ENCODE data around the gene RAB44. TPM values are rescaled to one million over a fixed set of nuclear protein-coding genes. Genes with fewer than 3 reads are reported as not detected.

Gene RAB44
- total RNA-seq, 2 donors from 2014 or later = 0.33 to 0.42 TPM

- intact Hi-C loops (cut with DNase I) = loop anchor here in 1 of 2 donors (10.0 kb wide), 1 partner anchor 112 kb away; no protein-coding TSS in a partner anchor
- no peak for DNase-seq (ENCODE audit: low spot score)
Measured at GRCh38 chr6:36737043-36737785, 39.6 kb downstream of the RAB44 start.

DNA sequence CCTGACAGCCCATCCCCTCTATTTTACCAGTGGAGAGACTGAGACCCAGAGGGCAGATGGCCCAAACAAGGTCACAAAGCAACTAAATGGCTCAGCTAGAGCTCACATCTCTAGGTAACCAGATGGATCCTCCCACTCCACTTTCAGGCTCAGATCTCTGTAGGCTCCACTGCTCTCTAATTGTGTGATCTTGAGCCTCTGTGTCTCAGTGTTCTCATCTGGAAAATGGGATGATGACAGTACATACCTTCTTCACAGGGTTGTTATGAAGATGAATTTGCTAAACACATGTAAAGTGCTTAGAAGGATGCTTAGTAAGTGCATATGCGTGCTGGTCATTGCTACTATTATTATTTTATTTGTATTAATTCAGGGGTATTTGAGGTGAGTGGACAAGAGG is 40.5 kb downstream of the RAB44 start:
- no peak for DNase-seq (ENCODE audit: low spot score)
- intact Hi-C loops (cut with DNase I) = loop anchor here in 1 of 2 donors (10.0 kb wide), 1 partner anchor 113 kb away; no protein-coding TSS in a partner anchor

GRCh38 chr6:36739947-36740817 is 42.6 kb downstream of the RAB44 start:
- no peak for DNase-seq (ENCODE audit: low spot score)
- intact Hi-C loops (cut with DNase I) = loop anchor here in 1 of 2 donors (10.0 kb wide), 1 partner anchor 115 kb away; no protein-coding TSS in a partner anchor

GRCh38 chr6:36740818-36741179 is 43.2 kb downstream of the RAB44 start:
- intact Hi-C loops (cut with DNase I) = no loop called here
- DNase-seq (ENCODE audit: low spot score) = no peak

DNA sequence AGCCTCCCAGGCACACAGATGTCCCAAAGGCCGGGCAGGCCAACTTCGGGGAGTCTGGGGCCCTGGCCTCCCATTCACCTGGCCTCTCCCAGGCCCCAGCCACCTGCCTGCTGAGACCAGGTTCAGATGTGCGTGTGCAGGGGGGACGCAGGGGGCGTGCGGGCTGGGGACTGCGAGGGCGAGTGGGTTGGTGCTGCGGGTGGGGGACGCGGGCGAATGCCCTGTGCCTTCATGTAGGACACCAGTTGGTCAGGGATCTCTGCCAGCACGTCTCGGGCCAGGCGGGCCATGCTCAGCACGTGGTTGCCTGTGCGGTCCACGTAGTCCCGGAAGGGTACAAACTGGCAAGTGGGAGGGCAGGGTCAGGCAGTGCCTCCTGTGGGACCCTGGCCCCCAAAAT is 44.5 kb downstream of the RAB44 start:
- intact Hi-C loops (cut with DNase I) = no loop called here
- DNase-seq (ENCODE audit: low spot score) = no peak

DNA sequence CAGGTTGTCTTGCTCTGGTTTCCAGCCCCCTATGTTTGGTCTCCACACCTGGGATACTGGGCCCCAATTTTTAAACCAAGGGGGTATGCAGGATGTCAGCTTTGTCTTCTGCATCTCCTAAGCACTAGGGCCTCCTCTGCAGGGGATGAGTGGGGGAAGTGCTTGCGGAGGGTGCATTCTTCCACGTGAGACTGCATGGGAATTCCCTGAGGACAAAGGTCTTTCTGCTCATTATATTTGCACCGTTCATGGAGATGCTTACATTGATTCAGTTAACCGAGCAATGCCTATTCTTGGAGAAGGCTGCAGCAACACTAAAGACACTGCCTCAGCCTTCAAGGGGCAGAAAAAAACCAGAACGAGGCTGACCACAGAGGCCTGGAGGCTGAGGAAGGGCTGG is 45.4 kb downstream of the RAB44 start:
- intact Hi-C loops (cut with DNase I) = no loop called here
- DNase-seq (ENCODE audit: low spot score) = no peak

DNA sequence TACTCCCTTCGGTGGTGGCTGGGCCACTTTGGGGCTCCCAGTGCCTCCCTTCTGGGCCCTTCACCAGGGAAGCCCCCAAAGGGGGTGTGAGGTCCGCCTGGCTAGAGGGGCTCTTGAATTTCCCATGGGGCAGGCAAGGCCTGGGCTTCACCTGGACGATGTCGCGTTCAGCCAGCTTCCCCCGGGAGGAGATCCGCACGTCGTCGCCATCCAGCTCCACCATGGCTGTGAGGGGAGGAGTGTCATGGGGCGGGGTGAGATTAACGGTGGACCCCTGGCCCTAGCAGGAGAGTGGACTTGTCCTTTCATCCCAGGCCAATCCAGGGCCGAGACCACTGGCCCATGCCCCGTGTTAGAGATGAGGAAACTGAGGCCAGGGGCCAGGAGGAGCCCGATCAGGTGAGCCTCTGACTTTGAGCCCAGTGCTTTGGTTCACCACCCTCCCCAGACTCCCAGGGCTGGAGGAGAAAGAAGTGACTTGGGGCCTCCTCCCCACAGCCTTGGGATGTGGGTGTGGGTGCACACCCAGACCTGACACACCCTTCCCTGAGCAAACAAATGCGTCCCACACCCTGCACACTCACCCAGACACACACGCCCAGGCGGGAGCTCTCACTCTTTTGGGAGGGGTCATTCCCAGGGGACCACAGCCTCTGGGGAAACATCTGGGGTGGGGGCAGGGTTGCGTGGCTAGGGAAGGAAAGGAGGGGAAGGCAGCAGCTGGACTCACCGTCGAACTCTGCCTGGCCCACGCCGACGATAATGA is 46.1 kb downstream of the RAB44 start:
- intact Hi-C loops (cut with DNase I) = no loop called here

DNA sequence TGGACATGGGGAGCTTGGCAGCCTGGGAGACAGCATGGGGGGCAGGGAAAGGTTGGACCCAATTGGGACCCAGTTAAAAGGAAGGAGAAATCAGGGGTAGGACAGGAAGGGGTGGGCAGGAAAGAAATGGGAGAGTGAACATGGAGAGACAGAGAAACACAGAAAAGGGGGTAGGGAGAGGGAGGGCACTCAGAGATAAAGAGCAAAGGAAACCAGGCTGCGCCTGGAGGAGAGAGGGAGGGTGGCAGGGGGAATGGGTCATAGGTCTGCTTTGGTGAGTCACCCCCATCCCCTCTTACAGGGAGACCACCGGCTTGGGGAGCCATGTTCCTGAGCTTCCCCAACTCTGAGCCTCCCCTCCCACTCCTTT is 46.7 kb downstream of the RAB44 start:
- intact Hi-C loops (cut with DNase I) = no loop called here
- DNase-seq (ENCODE audit: low spot score) = no peak

More for the DNA sequence above, 46.1 kb downstream of the RAB44 start:
- no peak for DNase-seq (ENCODE audit: low spot score)

- no peak for DNase-seq (ENCODE audit: low spot score)
- intact Hi-C loops (cut with DNase I) = no loop called here
Measured at GRCh38 chr6:36745283-36745682, 47.7 kb downstream of the RAB44 start.

DNA sequence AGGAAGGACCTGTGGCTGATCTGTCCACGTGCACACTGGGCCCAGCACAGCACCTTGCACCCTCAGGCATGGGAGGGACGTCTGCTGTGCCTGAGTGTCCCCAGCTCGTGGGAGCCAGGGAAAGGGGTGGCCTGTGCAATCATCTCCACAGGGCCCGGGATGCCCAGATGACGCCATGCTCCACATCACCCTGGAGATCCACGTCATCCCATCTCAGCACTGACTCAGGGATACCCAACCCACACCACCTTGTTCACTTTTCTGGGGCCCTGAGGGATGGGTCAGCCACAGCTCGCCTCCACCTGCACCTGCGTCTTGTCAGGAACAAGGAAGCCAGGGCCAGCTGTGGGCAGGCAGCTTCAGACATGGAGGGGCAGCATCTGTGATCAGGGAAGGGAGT is 48.2 kb downstream of the RAB44 start:
- no peak for DNase-seq (ENCODE audit: low spot score)
- intact Hi-C loops (cut with DNase I) = no loop called here

DNA sequence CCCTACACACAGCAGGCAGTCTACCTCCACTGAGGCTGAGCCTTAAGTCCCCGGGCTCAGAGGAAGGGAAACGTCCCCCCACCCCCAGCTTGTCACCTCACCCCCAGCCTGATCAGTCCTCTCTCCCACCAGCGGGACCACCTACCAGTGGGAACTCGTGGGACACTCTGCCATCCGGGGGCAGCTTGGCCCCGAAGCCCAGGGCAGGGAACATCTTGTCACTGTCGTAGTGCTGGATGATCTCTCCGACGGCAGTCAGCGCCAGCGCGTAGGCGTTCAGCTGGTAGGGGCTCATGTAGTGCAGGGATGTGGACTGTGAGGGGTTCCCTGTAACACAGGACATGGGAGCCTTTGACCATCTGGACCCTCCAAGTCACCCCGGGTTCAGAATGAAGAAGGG is 48.6 kb downstream of the RAB44 start:
- intact Hi-C loops (cut with DNase I) = no loop called here
- DNase-seq (ENCODE audit: low spot score) = no peak

- intact Hi-C loops (cut with DNase I) = loop anchor here in 1 of 2 donors (5.0 to 10.0 kb wide), 2 partner anchors 48 to 135 kb away; no protein-coding TSS in a partner anchor
- no peak for DNase-seq (ENCODE audit: low spot score)
Measured at GRCh38 chr6:36749829-36750489, 52.3 kb downstream of the RAB44 start.

GRCh38 chr6:36751091-36751490 is 53.5 kb downstream of the RAB44 start:
- intact Hi-C loops (cut with DNase I) = loop anchor here in 1 of 2 donors (5.0 to 10.0 kb wide), 2 partner anchors 49 to 136 kb away; no protein-coding TSS in a partner anchor
- DNase-seq (ENCODE audit: low spot score) = no peak

DNA sequence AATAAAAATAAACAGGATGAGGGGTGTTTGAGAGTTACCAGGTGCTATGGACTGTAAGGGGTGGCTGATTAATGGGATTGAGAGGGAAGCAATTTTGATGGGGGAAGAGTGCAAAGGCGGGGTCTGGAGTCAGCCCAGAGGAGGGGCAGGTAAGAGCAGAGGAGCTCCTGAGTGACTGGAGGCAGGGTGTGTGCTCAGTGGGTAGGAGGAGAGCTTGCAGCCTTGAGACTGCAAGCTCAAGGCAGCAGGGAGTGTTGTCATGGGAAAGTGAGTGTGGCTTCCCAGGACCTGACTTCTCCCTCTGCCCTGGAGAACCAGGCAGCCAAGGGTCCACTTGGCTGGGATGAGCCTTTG is 54.2 kb downstream of the RAB44 start:
- intact Hi-C loops (cut with DNase I) = loop anchor here in 1 of 2 donors (5.0 to 10.0 kb wide), 2 partner anchors 50 to 137 kb away; no protein-coding TSS in a partner anchor
- no peak for DNase-seq (ENCODE audit: low spot score)

- intact Hi-C loops (cut with DNase I) = loop anchor here in 1 of 2 donors (5.0 to 10.0 kb wide), 2 partner anchors 50 to 138 kb away; no protein-coding TSS in a partner anchor
Measured at GRCh38 chr6:36752187-36752885, 54.7 kb downstream of the RAB44 start.

GRCh38 chr6:36752886-36753506 is 55.4 kb downstream of the RAB44 start:
- DNase-seq (ENCODE audit: low spot score) = no peak
- intact Hi-C loops (cut with DNase I) = loop anchor here in 1 of 2 donors (5.0 to 10.0 kb wide), 2 partner anchors 51 to 138 kb away; no protein-coding TSS in a partner anchor

More at GRCh38 chr6:36752187-36752885, 54.7 kb downstream of the RAB44 start:
- no peak for DNase-seq (ENCODE audit: low spot score)

- intact Hi-C loops (cut with DNase I) = loop anchor here in 1 of 2 donors (5.0 to 10.0 kb wide), 2 partner anchors 52 to 139 kb away; no protein-coding TSS in a partner anchor
Measured at GRCh38 chr6:36753671-36754405, 56.2 kb downstream of the RAB44 start.

More at GRCh38 chr6:36753671-36754405, 56.2 kb downstream of the RAB44 start:
- DNase-seq (ENCODE audit: low spot score) = no peak
